A204.1 (cell line): ENCODE measurements around the gene RAB4A.
A peak's percentile ranks its signal among the peaks of the same experiment; 100 is the strongest.

Source experiments
- FAIRE-seq: peaks from 2 replicates; lab custom pipeline; 2012; peaks lifted over from hg19 to GRCh38; lab: Jason Lieb, UNC

The RAB4A gene

GRCh38 chr1:229270547-229271447, at the start of gene RAB4A:
RAB4A (plus strand) TSS chr1:229271111; CDS start chr1:229271340, 229 bp downstream.
- FAIRE-seq: no peak

GRCh38 chr1:229222081-229222480, 48.8 kb upstream of the RAB4A start:
- FAIRE-seq: no peak

GRCh38 chr1:229223498-229223897, 47.4 kb upstream of the RAB4A start:
- no peak for FAIRE-seq

GRCh38 chr1:229224308-229224707, 46.6 kb upstream of the RAB4A start:
- no peak for FAIRE-seq

- FAIRE-seq: no peak
These were observed 45.6 kb upstream of the RAB4A start for GRCh38 chr1:229225331-229225782.

- FAIRE-seq: no peak
These were observed 44.1 kb upstream of the RAB4A start for GRCh38 chr1:229226796-229227195.

- peak; percentile 34 for FAIRE-seq
These were observed 43.5 kb upstream of the RAB4A start for GRCh38 chr1:229227298-229227919.

- peak; percentile 3 for FAIRE-seq
These were observed 42.4 kb upstream of the RAB4A start for GRCh38 chr1:229228522-229228921.

- FAIRE-seq: no peak
These were observed 41.7 kb upstream of the RAB4A start for GRCh38 chr1:229229137-229229720.

GRCh38 chr1:229229721-229230139, 41.2 kb upstream of the RAB4A start:
- FAIRE-seq: no peak

- no peak for FAIRE-seq
These were observed 40.6 kb upstream of the RAB4A start for GRCh38 chr1:229230140-229230892.

- no peak for FAIRE-seq
These were observed 39.8 kb upstream of the RAB4A start for GRCh38 chr1:229230893-229231753.

GRCh38 chr1:229231754-229232119, 39.2 kb upstream of the RAB4A start:
- FAIRE-seq: no peak

- no peak for FAIRE-seq
These were observed 35.9 kb upstream of the RAB4A start for GRCh38 chr1:229234870-229235472.

- no peak for FAIRE-seq
These were observed 33.6 kb upstream of the RAB4A start for GRCh38 chr1:229237320-229237719.

GRCh38 chr1:229238231-229238630, 32.7 kb upstream of the RAB4A start:
- no peak for FAIRE-seq

GRCh38 chr1:229238674-229239415, 32.1 kb upstream of the RAB4A start:
- no peak for FAIRE-seq

- no peak for FAIRE-seq
These were observed 30.4 kb upstream of the RAB4A start for GRCh38 chr1:229240532-229240931.

GRCh38 chr1:229241390-229241789, 29.5 kb upstream of the RAB4A start:
- no peak for FAIRE-seq

- no peak for FAIRE-seq
These were observed 27.3 kb upstream of the RAB4A start for GRCh38 chr1:229243638-229244037.
